GM12878 (cell line): ENCODE measurements around the gene CCDC88C. TPM values are rescaled to one million over a fixed set of nuclear protein-coding genes. Genes with fewer than 3 reads are reported as not detected.

Experiments used
- ATAC-seq: fragments of 200-7000 bp; cut with Tn5 transposase; 3 replicates; pipeline ENCODE4 v1.9.1; 2020; ENCODE audit warnings: mild to moderate bottlenecking, moderate library complexity
- BruUV-seq: library from RNA; stranded (reverse); fragments of 400-500 nt; replicated peaks from 2 replicates; lab custom pipeline; 2021; lab: Mats Ljungman, UMichigan
- CTCF ChIA-PET: fragments of 300-600 bp; sonication (Branson Sonifier 250); formaldehyde crosslinking; extraction: SDS; loops from one replicate; lab custom pipeline; 2021; ENCODE audit warnings: inconsistent platforms; lab: Yijun Ruan, JAX
- POLR2A ChIA-PET: fragments of 350-600 bp; formaldehyde crosslinking; extraction: SDS; loops from one replicate; lab custom pipeline; 2021; ENCODE audit warnings: inconsistent platforms; lab: Charles Lee
- RAD21 ChIA-PET: fragments of 300-600 bp; sonication (Branson Sonifier 250); formaldehyde crosslinking; loops from one replicate; lab custom pipeline; 2023; ENCODE audit warnings: antibody characterized with exemption; ENCODE audit not compliant: unreplicated experiment; lab: Charles Lee
- SMC1A ChIA-PET: fragments of 300-600 bp; sonication (Branson Sonifier 250); formaldehyde crosslinking; loops from one replicate; lab custom pipeline; 2023; ENCODE audit not compliant: unreplicated experiment, uncharacterized antibody; lab: Charles Lee
- DNase-seq: peaks from one replicate; pipeline ENCODE4 v3.0.0-alpha.2; 2011; ENCODE audit warnings: low read depth, low spot score
- FAIRE-seq: peaks from 3 replicates; lab custom pipeline; 2011; peaks lifted over from hg19 to GRCh38; lab: Jason Lieb, UNC
- H2AFZ ChIP-seq: 2 replicates; pipeline ENCODE4 v1.6.0; 2011; ENCODE audit warnings: low read depth, low read length, control low read depth; ENCODE audit not compliant: control insufficient read depth
- H3K27ac ChIP-seq: 2 replicates; pipeline ENCODE4 v1.5.1; 2011; ENCODE audit warnings: control low read depth; ENCODE audit not compliant: control insufficient read depth, insufficient read depth
- H3K27me3 ChIP-seq, 2 experiments: replicated peaks in 1 of 2; 2 replicates each; pipeline versions ENCODE4 v1.6.0 to v1.6.1; 2011; ENCODE audit warnings: low read length in 1 of 2; ENCODE audit not compliant: control insufficient read depth in 2 of 2, insufficient read depth in 2 of 2
- H3K36me3 ChIP-seq, 2 experiments: 2 replicates each; pipeline ENCODE4 v1.5.1; 2011; ENCODE audit warnings: low read length in 1 of 2; ENCODE audit not compliant: control insufficient read depth in 2 of 2, insufficient read depth in 2 of 2
- H3K4me1 ChIP-seq: 2 replicates; pipeline ENCODE4 v1.6.1; 2011; ENCODE audit warnings: mild to moderate bottlenecking, low read length, moderate library complexity, mixed read lengths; ENCODE audit not compliant: control insufficient read depth, insufficient read depth
- H3K4me2 ChIP-seq: 2 replicates; pipeline ENCODE4 v1.6.0; 2011; ENCODE audit warnings: control low read depth; ENCODE audit not compliant: control insufficient read depth, insufficient read depth
- H3K4me3 ChIP-seq: fragments of 200-600 bp; sonication (generic); 2 replicates; pipeline ENCODE4 v1.5.1; 2016
- H3K79me2 ChIP-seq: 2 replicates; pipeline ENCODE4 v1.6.0; 2011; ENCODE audit warnings: low read length; ENCODE audit not compliant: control insufficient read depth, insufficient read depth
- H3K9ac ChIP-seq: 2 replicates; pipeline ENCODE4 v1.8.0; 2011; ENCODE audit warnings: low read length, control low read depth, mixed read lengths; ENCODE audit not compliant: control insufficient read depth, insufficient read depth
- H3K9me3 ChIP-seq: replicated peaks from 3 replicates; pipeline ENCODE4 v1.5.1; 2011; ENCODE audit warnings: mild to moderate bottlenecking, low read length; ENCODE audit not compliant: control insufficient read depth, insufficient read depth
- H4K20me1 ChIP-seq: 2 replicates; pipeline ENCODE4 v1.6.0; 2011; ENCODE audit not compliant: control insufficient read depth, insufficient read depth
- BRCA1 ChIP-seq: IDR thresholded peaks from 2 replicates; pipeline ENCODE4 v1.6.1; 2011; ENCODE audit warnings: low read depth, low read length, improper control_type of control experiment
- KLF5 ChIP-seq: fragments of 450-650 bp; IDR thresholded peaks from 2 replicates; pipeline ENCODE4 v1.6.1; 2014; ENCODE audit warnings: mild to moderate bottlenecking; ENCODE audit not compliant: partially characterized antibody
- LARP7 ChIP-seq: fragments of 450-650 bp; IDR thresholded peaks from 2 replicates; pipeline ENCODE4 v1.6.1; 2017; ENCODE audit warnings: mild to moderate bottlenecking
- MXI1 ChIP-seq: fragments of 150-350 bp; IDR thresholded peaks from 2 replicates; pipeline ENCODE4 v1.6.1; 2011; ENCODE audit warnings: low read depth, mild to moderate bottlenecking, inconsistent platforms, low read length, improper control_type of control experiment
- PML ChIP-seq: IDR thresholded peaks from 2 replicates; pipeline ENCODE4 v1.6.1; 2012; ENCODE audit warnings: low read length, inconsistent platforms
- RAD21 ChIP-seq: IDR thresholded peaks from 2 replicates; pipeline ENCODE4 v1.6.1; 2011; ENCODE audit warnings: mild to moderate bottlenecking, low read depth, low read length, moderate library complexity; ENCODE audit not compliant: insufficient read depth
- SMC3 ChIP-seq: IDR thresholded peaks from 2 replicates; pipeline ENCODE4 v1.6.1; 2011; ENCODE audit warnings: low read length, improper control_type of control experiment, borderline replicate concordance
- YY1 ChIP-seq: IDR thresholded peaks from 2 replicates; pipeline ENCODE4 v1.6.1; 2011; ENCODE audit warnings: low read depth, mild to moderate bottlenecking, low read length
- WGBS: methylation state at CpG from one replicate; pipeline ENCODE4 v1.1.6; 2016; ENCODE audit warnings: low lambda C conversion rate; ENCODE audit not compliant: insufficient replicate concordance, insufficient coverage; ENCODE audit errors: missing lambda C conversion rate; 5-methylcytosine and 5-hydroxymethylcytosine counted together
- in situ Hi-C: fragments of 300-500 bp; cut with MboI; formaldehyde crosslinking; loops from 9 replicates; pipeline ENCODE4 v1.14.3; 2018; ENCODE audit warnings: mixed read lengths
- intact Hi-C: fragments of 100-400 bp; cut with micrococcal nuclease; formaldehyde crosslinking; loops from one replicate; pipeline ENCODE4 v1.14.2; 2022; ENCODE audit not compliant: unreplicated experiment
- polyA plus RNA-seq, 11 experiments: library from polyadenylated mRNA; depleted of rRNA in 4 of 11; unstranded in 6 of 11; stranded (reverse) in 5 of 11; fragments of >200 nt; fragmentation: Nextera tagmentation in 4 of 11; fragmentation: Illumina TruSeq in 1 of 11; extraction: Ambion mirVana in 4 of 11; extraction: Trizol in 1 of 11; gene quantifications; 1 replicate in 1 of 11; 2 replicates in 10 of 11; pipeline versions ENCODE4 v1.2.1 to v1.2.3, GENCODE V29; 2011 to 2016; ENCODE audit warnings: inconsistent platforms in 2 of 11, missing spikeins in 2 of 11, low read depth in 1 of 11
- total RNA-seq, 4 experiments: library from RNA; depleted of rRNA in 3 of 4; stranded (reverse); fragments of >200 nt in 3 of 4; fragmentation: Illumina TruSeq in 1 of 4; extraction: Trizol in 1 of 4; gene quantifications; 2 replicates each; pipeline versions ENCODE4 v1.2.1 to v1.2.3, GENCODE V29; 2013 to 2021
- TF ChIP-seq, protein P1 (sequence below): fragments of 450-650 bp; formaldehyde crosslinking; IDR thresholded peaks from 2 replicates; pipeline ENCODE4 v1.4.0; 2020; ENCODE audit warnings: mild to moderate bottlenecking, moderate library complexity
- TF ChIP-seq, protein P2 (sequence below): IDR thresholded peaks from 2 replicates; pipeline ENCODE4 v1.6.1; 2012; ENCODE audit warnings: low read depth, low read length, improper control_type of control experiment
- TF ChIP-seq, protein P3 (sequence below), 3 experiments: IDR thresholded peaks in 2 of 3; conservative IDR thresholded peaks in 1 of 3; 2 replicates each; pipeline ENCODE4 v1.5.1; 2011; ENCODE audit warnings: low read depth in 3 of 3, low read length in 3 of 3, mild to moderate bottlenecking in 3 of 3, control low read depth in 2 of 3, moderate library complexity in 2 of 3, inconsistent platforms in 1 of 3, mixed read lengths in 1 of 3; ENCODE audit not compliant: control insufficient read depth in 2 of 3, insufficient read depth in 1 of 3; ENCODE audit errors: extremely low read depth in 1 of 3
- TF ChIP-seq, protein P4 (sequence below): fragments of 150-350 bp; IDR thresholded peaks from 2 replicates; pipeline ENCODE4 v1.6.1; 2016; ENCODE audit warnings: low read depth, low read length

Gene CCDC88C
- total and polyA plus RNA-seq, 10 of the 15 experiments (the other 5 are each of a cell fraction or from before 2014, with no cell fraction given), result 4.0 to 79.6 (median 36.6) TPM

DNA sequence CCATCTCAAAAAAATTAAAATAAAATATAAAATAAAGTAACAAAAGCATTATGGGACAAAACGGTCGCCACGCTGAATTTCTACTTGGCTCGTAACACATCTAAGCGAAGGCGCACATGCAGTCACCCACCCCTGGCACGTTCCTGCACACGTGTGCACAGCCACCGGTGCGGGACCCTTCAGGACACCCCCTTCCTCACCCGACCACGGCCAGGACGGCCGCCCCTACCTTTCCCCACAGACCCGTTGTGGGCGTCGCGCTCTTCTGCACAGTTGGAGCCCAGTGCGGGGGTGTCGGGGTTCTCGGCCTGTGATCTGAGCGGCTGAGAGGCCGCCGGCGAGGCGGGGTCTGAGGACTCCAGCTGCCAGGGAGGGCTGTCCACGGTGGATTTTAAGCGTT is 128.7 kb downstream of the CCDC88C start (continued):
- TF ChIP-seq, protein P1, sequence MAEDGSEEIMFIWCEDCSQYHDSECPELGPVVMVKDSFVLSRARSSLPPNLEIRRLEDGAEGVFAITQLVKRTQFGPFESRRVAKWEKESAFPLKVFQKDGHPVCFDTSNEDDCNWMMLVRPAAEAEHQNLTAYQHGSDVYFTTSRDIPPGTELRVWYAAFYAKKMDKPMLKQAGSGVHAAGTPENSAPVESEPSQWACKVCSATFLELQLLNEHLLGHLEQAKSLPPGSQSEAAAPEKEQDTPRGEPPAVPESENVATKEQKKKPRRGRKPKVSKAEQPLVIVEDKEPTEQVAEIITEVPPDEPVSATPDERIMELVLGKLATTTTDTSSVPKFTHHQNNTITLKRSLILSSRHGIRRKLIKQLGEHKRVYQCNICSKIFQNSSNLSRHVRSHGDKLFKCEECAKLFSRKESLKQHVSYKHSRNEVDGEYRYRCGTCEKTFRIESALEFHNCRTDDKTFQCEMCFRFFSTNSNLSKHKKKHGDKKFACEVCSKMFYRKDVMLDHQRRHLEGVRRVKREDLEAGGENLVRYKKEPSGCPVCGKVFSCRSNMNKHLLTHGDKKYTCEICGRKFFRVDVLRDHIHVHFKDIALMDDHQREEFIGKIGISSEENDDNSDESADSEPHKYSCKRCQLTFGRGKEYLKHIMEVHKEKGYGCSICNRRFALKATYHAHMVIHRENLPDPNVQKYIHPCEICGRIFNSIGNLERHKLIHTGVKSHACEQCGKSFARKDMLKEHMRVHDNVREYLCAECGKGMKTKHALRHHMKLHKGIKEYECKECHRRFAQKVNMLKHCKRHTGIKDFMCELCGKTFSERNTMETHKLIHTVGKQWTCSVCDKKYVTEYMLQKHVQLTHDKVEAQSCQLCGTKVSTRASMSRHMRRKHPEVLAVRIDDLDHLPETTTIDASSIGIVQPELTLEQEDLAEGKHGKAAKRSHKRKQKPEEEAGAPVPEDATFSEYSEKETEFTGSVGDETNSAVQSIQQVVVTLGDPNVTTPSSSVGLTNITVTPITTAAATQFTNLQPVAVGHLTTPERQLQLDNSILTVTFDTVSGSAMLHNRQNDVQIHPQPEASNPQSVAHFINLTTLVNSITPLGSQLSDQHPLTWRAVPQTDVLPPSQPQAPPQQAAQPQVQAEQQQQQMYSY (CRISPR knock-in tag), result no peak
- no peak for TF ChIP-seq MXI1

DNA sequence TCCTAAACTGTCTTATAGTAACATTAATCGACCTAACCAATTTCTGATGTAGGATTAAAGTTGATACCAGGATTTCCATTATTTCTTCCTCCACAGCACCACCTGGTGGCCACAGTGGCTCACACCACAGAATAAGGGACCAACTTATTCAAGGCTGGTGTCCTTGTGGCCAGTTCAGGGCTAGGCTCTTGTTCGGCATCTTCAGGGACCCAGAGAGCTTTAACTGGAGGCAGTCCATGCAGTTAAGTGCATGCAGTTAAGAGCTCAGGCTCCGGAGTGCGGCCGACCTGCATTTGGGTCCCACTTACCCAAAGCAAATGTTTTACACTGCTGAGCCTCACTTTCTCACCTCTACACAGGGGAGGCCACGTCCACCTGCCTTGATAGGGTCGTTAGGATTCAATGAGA is 131.1 kb downstream of the CCDC88C start:
- peak; percentile 90 for FAIRE-seq
- TF ChIP-seq, protein P2, sequence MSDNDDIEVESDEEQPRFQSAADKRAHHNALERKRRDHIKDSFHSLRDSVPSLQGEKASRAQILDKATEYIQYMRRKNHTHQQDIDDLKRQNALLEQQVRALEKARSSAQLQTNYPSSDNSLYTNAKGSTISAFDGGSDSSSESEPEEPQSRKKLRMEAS, result no peak
- TF ChIP-seq LARP7 (no peak), BRCA1 (no peak), RAD21 (peak; percentile 84), KLF5 (no peak), SMC3 (peak; percentile 91), YY1 (0 out of 2 replicates have a peak, but pooled peaks have one; percentile 28), PML (no peak)
- TF ChIP-seq, protein P3, sequence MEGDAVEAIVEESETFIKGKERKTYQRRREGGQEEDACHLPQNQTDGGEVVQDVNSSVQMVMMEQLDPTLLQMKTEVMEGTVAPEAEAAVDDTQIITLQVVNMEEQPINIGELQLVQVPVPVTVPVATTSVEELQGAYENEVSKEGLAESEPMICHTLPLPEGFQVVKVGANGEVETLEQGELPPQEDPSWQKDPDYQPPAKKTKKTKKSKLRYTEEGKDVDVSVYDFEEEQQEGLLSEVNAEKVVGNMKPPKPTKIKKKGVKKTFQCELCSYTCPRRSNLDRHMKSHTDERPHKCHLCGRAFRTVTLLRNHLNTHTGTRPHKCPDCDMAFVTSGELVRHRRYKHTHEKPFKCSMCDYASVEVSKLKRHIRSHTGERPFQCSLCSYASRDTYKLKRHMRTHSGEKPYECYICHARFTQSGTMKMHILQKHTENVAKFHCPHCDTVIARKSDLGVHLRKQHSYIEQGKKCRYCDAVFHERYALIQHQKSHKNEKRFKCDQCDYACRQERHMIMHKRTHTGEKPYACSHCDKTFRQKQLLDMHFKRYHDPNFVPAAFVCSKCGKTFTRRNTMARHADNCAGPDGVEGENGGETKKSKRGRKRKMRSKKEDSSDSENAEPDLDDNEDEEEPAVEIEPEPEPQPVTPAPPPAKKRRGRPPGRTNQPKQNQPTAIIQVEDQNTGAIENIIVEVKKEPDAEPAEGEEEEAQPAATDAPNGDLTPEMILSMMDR (IDR thresholded peaks at IDR 0.05 in 2 of 3, conservative IDR thresholded peaks at IDR 0.05 in 1 of 3; ENCODE audit: control insufficient read depth in 2 of 3, extremely low read depth in 1 of 3, insufficient read depth in 1 of 3, low read depth in 3 of 3, low read length in 3 of 3), result peak; percentile 69 to 86 (median 85); a peak in 5 of 6 replicates
- TF ChIP-seq, protein P4, sequence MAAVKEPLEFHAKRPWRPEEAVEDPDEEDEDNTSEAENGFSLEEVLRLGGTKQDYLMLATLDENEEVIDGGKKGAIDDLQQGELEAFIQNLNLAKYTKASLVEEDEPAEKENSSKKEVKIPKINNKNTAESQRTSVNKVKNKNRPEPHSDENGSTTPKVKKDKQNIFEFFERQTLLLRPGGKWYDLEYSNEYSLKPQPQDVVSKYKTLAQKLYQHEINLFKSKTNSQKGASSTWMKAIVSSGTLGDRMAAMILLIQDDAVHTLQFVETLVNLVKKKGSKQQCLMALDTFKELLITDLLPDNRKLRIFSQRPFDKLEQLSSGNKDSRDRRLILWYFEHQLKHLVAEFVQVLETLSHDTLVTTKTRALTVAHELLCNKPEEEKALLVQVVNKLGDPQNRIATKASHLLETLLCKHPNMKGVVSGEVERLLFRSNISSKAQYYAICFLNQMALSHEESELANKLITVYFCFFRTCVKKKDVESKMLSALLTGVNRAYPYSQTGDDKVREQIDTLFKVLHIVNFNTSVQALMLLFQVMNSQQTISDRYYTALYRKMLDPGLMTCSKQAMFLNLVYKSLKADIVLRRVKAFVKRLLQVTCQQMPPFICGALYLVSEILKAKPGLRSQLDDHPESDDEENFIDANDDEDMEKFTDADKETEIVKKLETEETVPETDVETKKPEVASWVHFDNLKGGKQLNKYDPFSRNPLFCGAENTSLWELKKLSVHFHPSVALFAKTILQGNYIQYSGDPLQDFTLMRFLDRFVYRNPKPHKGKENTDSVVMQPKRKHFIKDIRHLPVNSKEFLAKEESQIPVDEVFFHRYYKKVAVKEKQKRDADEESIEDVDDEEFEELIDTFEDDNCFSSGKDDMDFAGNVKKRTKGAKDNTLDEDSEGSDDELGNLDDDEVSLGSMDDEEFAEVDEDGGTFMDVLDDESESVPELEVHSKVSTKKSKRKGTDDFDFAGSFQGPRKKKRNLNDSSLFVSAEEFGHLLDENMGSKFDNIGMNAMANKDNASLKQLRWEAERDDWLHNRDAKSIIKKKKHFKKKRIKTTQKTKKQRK, result no peak

More for the DNA sequence above, 131.1 kb downstream of the CCDC88C start:
- 49% methylated on average over 7 of the region's 7 CpGs for WGBS
- ChIA-PET CTCF (interaction anchor here (0.6 to 11.1 kb wide), 26 partner anchors 9 to 392 kb away, joined by 3 to 211 read pairs (median 4); partner anchors contain the start of gene CCDC88C), SMC1A (interaction anchor here (0.7 to 5.9 kb wide), 11 partner anchors 11 to 384 kb away, joined by 3 to 109 read pairs (median 5); partner anchors contain the start of gene GPR68), RAD21 (interaction anchor here (0.7 to 3.9 kb wide), 5 partner anchors 59 to 384 kb away, joined by 3 to 44 read pairs (median 12); no protein-coding TSS in a partner anchor), POLR2A (interaction anchor here (1.0 kb wide), 1 partner anchor 109 kb away, joined by 5 read pairs; no protein-coding TSS in a partner anchor)
- ATAC-seq (peak; percentile 92), DNase-seq (peak; percentile 21)
- Histone ChIP-seq H3K4me3 (no peak overlapping the region), H4K20me1 (peaks cover 2% of the 10 kb centered on the region; the same call in 1 of the 2 replicates), H3K27ac (no peak overlapping the region), H3K27me3 (no peaks in the 10 kb centered on the region), H3K4me2 (no peak overlapping the region), H3K9me3 (no peaks in the 10 kb centered on the region), H3K4me1 (no peaks in the 10 kb centered on the region), H3K79me2 (no peaks in the 10 kb centered on the region), H3K36me3 (peaks cover 45 to 51% of the 10 kb centered on the region in 2 experiments), H2AFZ (no peak overlapping the region), H3K9ac (no peak overlapping the region)
- intact Hi-C loops, result loop anchor here (1.0 to 5.0 kb wide), 3 partner anchors 58 to 384 kb away; no protein-coding TSS in a partner anchor
- TSS peak; percentile 14 for BruUV-seq
- in situ Hi-C loops, result loop anchor here (5.0 kb wide), 2 partner anchors 109 to 389 kb away; no protein-coding TSS in a partner anchor
